WTC11 (cell line): ENCODE results near the gene STRADB. TPM values are rescaled to one million over a fixed set of nuclear protein-coding genes. Genes with fewer than 3 reads are reported as not detected.

Experiments
- ATAC-seq: fragments of 200-7000 bp; cut with Tn5 transposase; 2 replicates; pipeline ENCODE4 v1.10.0; 2021; ENCODE audit warnings: mild to moderate bottlenecking, moderate library complexity
- CTCF ChIA-PET: fragments of 300-600 bp; sonication (Branson Sonifier 250); formaldehyde crosslinking; loops from one replicate; lab custom pipeline; 2021; ENCODE audit warnings: antibody characterized with exemption; lab: Charles Lee
- POLR2A ChIA-PET: fragments of 350-600 bp; sonication (Branson Sonifier 250); formaldehyde crosslinking; loops from one replicate; lab custom pipeline; 2021; ENCODE audit warnings: antibody characterized with exemption; lab: Charles Lee
- DNase-seq: peaks from one replicate; pipeline ENCODE4 v3.0.0; 2021; ENCODE audit warnings: low spot score
- H3K27ac Mint-ChIP-seq: 2 replicates; pipeline ENCODE4 v1.8.0; 2021; ENCODE audit warnings: mixed read lengths
- H3K27me3 Mint-ChIP-seq: 2 replicates; pipeline ENCODE4 v1.8.0; 2021; ENCODE audit warnings: low read depth, mild to moderate bottlenecking, moderate library complexity, mixed read lengths
- H3K36me3 Mint-ChIP-seq: 2 replicates; pipeline ENCODE4 v1.8.0; 2021; ENCODE audit warnings: mixed read lengths
- H3K4me1 Mint-ChIP-seq: 2 replicates; pipeline ENCODE4 v1.8.0; 2022; ENCODE audit warnings: mixed read lengths
- H3K4me3 Mint-ChIP-seq: 2 replicates; pipeline ENCODE4 v1.8.0; 2021; ENCODE audit warnings: mild to moderate bottlenecking, moderate library complexity, mixed read lengths
- H3K9me3 Mint-ChIP-seq: 2 replicates; pipeline ENCODE4 v1.8.0; 2021; ENCODE audit warnings: mixed read lengths
- ATF1 ChIP-seq: sonication (generic); formaldehyde crosslinking; IDR thresholded peaks from 2 replicates; pipeline ENCODE4 v1.8.1; 2023; ENCODE audit warnings: mild to moderate bottlenecking, moderate library complexity, missing genetic modification reagents
- CREB1 ChIP-seq: sonication (generic); formaldehyde crosslinking; IDR thresholded peaks from 2 replicates; pipeline ENCODE4 v1.8.0; 2023; ENCODE audit warnings: mild to moderate bottlenecking, missing genetic modification reagents
- CREM ChIP-seq: sonication (generic); formaldehyde crosslinking; IDR thresholded peaks from 2 replicates; pipeline ENCODE4 v1.8.1; 2022; ENCODE audit warnings: mild to moderate bottlenecking, missing genetic modification reagents, moderate library complexity
- ELF4 ChIP-seq: sonication (generic); formaldehyde crosslinking; IDR thresholded peaks from 2 replicates; pipeline ENCODE4 v1.8.1; 2022; ENCODE audit warnings: low read depth, mild to moderate bottlenecking, moderate library complexity, missing genetic modification reagents
- FOXP1 ChIP-seq: sonication (generic); formaldehyde crosslinking; IDR thresholded peaks from 2 replicates; pipeline ENCODE4 v1.8.0; 2022; ENCODE audit warnings: missing genetic modification reagents, mild to moderate bottlenecking, moderate library complexity, borderline replicate concordance
- JAZF1 ChIP-seq: fragments of 250-450 bp; sonication (Bioruptor Pico); IDR thresholded peaks from 2 replicates; pipeline ENCODE4 v1.9.0; 2021; ENCODE audit warnings: moderate library complexity, mild to moderate bottlenecking, inconsistent platforms
- SMAD3 ChIP-seq: sonication (generic); formaldehyde crosslinking; IDR thresholded peaks from 2 replicates; pipeline ENCODE4 v1.8.0; 2022; ENCODE audit warnings: missing genetic modification reagents, mild to moderate bottlenecking, borderline replicate concordance
- STAT6 ChIP-seq: sonication (generic); formaldehyde crosslinking; conservative IDR thresholded peaks from 2 replicates; pipeline ENCODE4 v1.8.1; 2023; ENCODE audit warnings: mild to moderate bottlenecking, low read depth, missing genetic modification reagents, moderate library complexity
- TEAD1 ChIP-seq: sonication (generic); formaldehyde crosslinking; IDR thresholded peaks from 2 replicates; pipeline ENCODE4 v1.8.0; 2022; ENCODE audit warnings: mild to moderate bottlenecking, missing genetic modification reagents
- TEAD4 ChIP-seq: sonication (generic); formaldehyde crosslinking; IDR thresholded peaks from 2 replicates; pipeline ENCODE4 v1.8.0; 2022; ENCODE audit warnings: mild to moderate bottlenecking, missing genetic modification reagents
- ZMAT4 ChIP-seq: fragments of 250-450 bp; sonication (Bioruptor Pico); IDR thresholded peaks from 2 replicates; pipeline ENCODE4 v1.9.0; 2021; ENCODE audit warnings: mild to moderate bottlenecking
- ZNF263 ChIP-seq: sonication (generic); formaldehyde crosslinking; IDR thresholded peaks from 2 replicates; pipeline ENCODE4 v1.8.1; 2022; ENCODE audit warnings: low read depth, mild to moderate bottlenecking, moderate library complexity, missing genetic modification reagents
- ZNF317 ChIP-seq: sonication (generic); formaldehyde crosslinking; IDR thresholded peaks from 2 replicates; pipeline ENCODE4 v1.8.1; 2023; ENCODE audit warnings: low read depth, mild to moderate bottlenecking, moderate library complexity, missing genetic modification reagents, borderline replicate concordance
- ZNF396 ChIP-seq: fragments of 250-450 bp; sonication (Bioruptor Pico); IDR thresholded peaks from 2 replicates; pipeline ENCODE4 v1.8.0; 2021; ENCODE audit warnings: mild to moderate bottlenecking, moderate library complexity, borderline replicate concordance
- ZNF532 ChIP-seq: fragments of 250-450 bp; sonication (Bioruptor Pico); IDR thresholded peaks from 2 replicates; pipeline ENCODE4 v1.9.0; 2021; ENCODE audit warnings: mild to moderate bottlenecking, borderline replicate concordance
- ZSCAN18 ChIP-seq: fragments of 250-450 bp; sonication (Bioruptor Pico); IDR thresholded peaks from 2 replicates; pipeline ENCODE4 v2.1.2; 2022; ENCODE audit warnings: mild to moderate bottlenecking, moderate library complexity
- total RNA-seq: library from RNA; stranded (reverse); gene quantifications from 3 replicates; pipeline ENCODE4 v1.2.3, GENCODE V29; 2021
- TF ChIP-seq, protein P1 (sequence below): sonication (generic); formaldehyde crosslinking; IDR thresholded peaks from 2 replicates; pipeline ENCODE4 v1.8.0; 2022; ENCODE audit warnings: mild to moderate bottlenecking, missing genetic modification reagents
- TF ChIP-seq, protein P2 (sequence below): sonication (generic); formaldehyde crosslinking; IDR thresholded peaks from 2 replicates; pipeline ENCODE4 v1.8.1; 2023; ENCODE audit warnings: mild to moderate bottlenecking, moderate library complexity, missing genetic modification reagents
- TF ChIP-seq, protein P3 (sequence below): sonication (generic); formaldehyde crosslinking; IDR thresholded peaks from 2 replicates; pipeline ENCODE4 v1.8.1; 2022; ENCODE audit warnings: low read depth, missing genetic modification reagents, borderline replicate concordance

The STRADB gene
- total RNA-seq, 1 experiment from 2014 or later: 36.7 TPM

DNA sequence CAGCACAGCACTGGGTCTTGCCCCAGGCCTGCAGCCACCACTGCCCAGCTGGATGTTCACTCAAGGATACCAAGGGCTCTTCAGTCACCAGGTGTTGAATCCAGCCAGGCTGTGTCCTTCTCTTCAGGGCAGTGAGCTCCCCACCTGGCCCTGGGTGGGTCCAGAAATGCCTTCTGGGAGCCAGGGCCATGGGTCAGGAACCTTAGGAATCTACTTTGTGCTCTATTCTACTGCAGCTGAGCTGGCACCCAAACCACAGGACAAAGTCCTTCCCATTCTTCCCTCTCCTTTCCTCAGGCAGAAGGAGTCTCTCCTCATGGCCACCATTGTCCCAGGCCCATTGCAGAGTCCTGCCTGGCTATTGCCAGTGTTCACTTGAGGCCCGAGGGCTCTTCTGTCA lies 13.0 kb downstream of the STRADB start:
- no peaks in the 10 kb centered on the region for H3K4me1 Mint-ChIP-seq
- no peak for ATAC-seq
- peaks cover 18% of the 10 kb centered on the region for H3K36me3 Mint-ChIP-seq
- CTCF ChIA-PET: no interaction called here
- H3K4me3 Mint-ChIP-seq: no peak overlapping the region
- no peak for DNase-seq
- peaks cover 12% of the 10 kb centered on the region for H3K9me3 Mint-ChIP-seq
- POLR2A ChIA-PET: no interaction called here
- TF ChIP-seq ZMAT4 (CRISPR knock-in tag) (no peak), TEAD1 (no peak), ZNF263 (CRISPR knock-in tag) (no peak), ZNF317 (CRISPR knock-in tag) (no peak), ZSCAN18 (CRISPR knock-in tag) (no peak), STAT6 (no peak), ELF4 (CRISPR knock-in tag) (no peak), FOXP1 (no peak), CREB1 (no peak), ZNF532 (CRISPR knock-in tag) (no peak), SMAD3 (no peak), JAZF1 (no peak), ZNF396 (CRISPR knock-in tag) (no peak), ATF1 (CRISPR knock-in tag) (no peak), TEAD4 (CRISPR knock-in tag) (no peak), CREM (CRISPR knock-in tag) (no peak)
- TF ChIP-seq, protein P1, sequence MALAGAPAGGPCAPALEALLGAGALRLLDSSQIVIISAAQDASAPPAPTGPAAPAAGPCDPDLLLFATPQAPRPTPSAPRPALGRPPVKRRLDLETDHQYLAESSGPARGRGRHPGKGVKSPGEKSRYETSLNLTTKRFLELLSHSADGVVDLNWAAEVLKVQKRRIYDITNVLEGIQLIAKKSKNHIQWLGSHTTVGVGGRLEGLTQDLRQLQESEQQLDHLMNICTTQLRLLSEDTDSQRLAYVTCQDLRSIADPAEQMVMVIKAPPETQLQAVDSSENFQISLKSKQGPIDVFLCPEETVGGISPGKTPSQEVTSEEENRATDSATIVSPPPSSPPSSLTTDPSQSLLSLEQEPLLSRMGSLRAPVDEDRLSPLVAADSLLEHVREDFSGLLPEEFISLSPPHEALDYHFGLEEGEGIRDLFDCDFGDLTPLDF (CRISPR knock-in tag): no peak
- TF ChIP-seq, protein P2, sequence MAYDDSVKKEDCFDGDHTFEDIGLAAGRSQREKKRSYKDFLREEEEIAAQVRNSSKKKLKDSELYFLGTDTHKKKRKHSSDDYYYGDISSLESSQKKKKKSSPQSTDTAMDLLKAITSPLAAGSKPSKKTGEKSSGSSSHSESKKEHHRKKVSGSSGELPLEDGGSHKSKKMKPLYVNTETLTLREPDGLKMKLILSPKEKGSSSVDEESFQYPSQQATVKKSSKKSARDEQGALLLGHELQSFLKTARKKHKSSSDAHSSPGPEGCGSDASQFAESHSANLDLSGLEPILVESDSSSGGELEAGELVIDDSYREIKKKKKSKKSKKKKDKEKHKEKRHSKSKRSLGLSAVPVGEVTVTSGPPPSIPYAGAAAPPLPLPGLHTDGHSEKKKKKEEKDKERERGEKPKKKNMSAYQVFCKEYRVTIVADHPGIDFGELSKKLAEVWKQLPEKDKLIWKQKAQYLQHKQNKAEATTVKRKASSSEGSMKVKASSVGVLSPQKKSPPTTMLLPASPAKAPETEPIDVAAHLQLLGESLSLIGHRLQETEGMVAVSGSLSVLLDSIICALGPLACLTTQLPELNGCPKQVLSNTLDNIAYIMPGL (CRISPR knock-in tag): no peak
- TF ChIP-seq, protein P3, sequence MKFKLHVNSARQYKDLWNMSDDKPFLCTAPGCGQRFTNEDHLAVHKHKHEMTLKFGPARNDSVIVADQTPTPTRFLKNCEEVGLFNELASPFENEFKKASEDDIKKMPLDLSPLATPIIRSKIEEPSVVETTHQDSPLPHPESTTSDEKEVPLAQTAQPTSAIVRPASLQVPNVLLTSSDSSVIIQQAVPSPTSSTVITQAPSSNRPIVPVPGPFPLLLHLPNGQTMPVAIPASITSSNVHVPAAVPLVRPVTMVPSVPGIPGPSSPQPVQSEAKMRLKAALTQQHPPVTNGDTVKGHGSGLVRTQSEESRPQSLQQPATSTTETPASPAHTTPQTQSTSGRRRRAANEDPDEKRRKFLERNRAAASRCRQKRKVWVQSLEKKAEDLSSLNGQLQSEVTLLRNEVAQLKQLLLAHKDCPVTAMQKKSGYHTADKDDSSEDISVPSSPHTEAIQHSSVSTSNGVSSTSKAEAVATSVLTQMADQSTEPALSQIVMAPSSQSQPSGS (CRISPR knock-in tag): no peak
- no peaks in the 10 kb centered on the region for H3K27me3 Mint-ChIP-seq
- H3K27ac Mint-ChIP-seq: no peak overlapping the region
